Choroid plexus epithelial cell (primary cell): ENCODE results near the gene MIA.
"Not testable (repeated sequence)": the region's sequence is repeated elsewhere in the genome, so short reads cannot be mapped to it uniquely, and the experiment has no call there.

Source experiments
- DNase-seq: peaks from one replicate; pipeline ENCODE4 v3.0.0-alpha.2; 2010; ENCODE audit warnings: low read depth
- H3K4me3 ChIP-seq: 2 replicates; pipeline ENCODE4 v1.5.1; 2011; ENCODE audit warnings: low read depth, mild to moderate bottlenecking, control low read depth, low read length, moderate library complexity
- CTCF ChIP-seq: conservative IDR thresholded peaks from 2 replicates; pipeline ENCODE4 v1.5.1; 2011; ENCODE audit warnings: low read depth, mild to moderate bottlenecking, control low read depth, inconsistent platforms, low read length, moderate library complexity

Gene MIA

GRCh38 chr19:40774916-40775631, at the start of gene MIA:
MIA (plus strand) TSS chr19:40775521; CDS start chr19:40775543, 22 bp downstream.
- no peak for DNase-seq
- no peak for TF ChIP-seq CTCF
- no peak within 1 kb of the TSS for H3K4me3 ChIP-seq

- TF ChIP-seq CTCF: no peak
- no peak for DNase-seq
- no peak overlapping the region for H3K4me3 ChIP-seq
These were observed 49.0 kb upstream of the MIA start for GRCh38 chr19:40726279-40726678.

- H3K4me3 ChIP-seq, DNase-seq: not testable (repeated sequence)
These were observed 45.3 kb upstream of the MIA start for GRCh38 chr19:40730065-40730464.

GRCh38 chr19:40732304-40732703, 43.0 kb upstream of the MIA start:
- H3K4me3 ChIP-seq, DNase-seq: not testable (repeated sequence)

- TF ChIP-seq CTCF: no peak
- no peak overlapping the region for H3K4me3 ChIP-seq
- no peak for DNase-seq
These were observed 42.2 kb upstream of the MIA start for GRCh38 chr19:40733149-40733548.

- no peak for DNase-seq
- no peak for TF ChIP-seq CTCF
- no peak overlapping the region for H3K4me3 ChIP-seq
These were observed 40.1 kb upstream of the MIA start for GRCh38 chr19:40735013-40735771.

- TF ChIP-seq CTCF: no peak
- H3K4me3 ChIP-seq: no peak overlapping the region
- no peak for DNase-seq
These were observed 38.7 kb upstream of the MIA start for GRCh38 chr19:40736661-40737060.

GRCh38 chr19:40737102-40737644, 38.1 kb upstream of the MIA start:
- no peak for TF ChIP-seq CTCF
- H3K4me3 ChIP-seq: no peak overlapping the region
- no peak for DNase-seq
